Stimulated activated CD4-positive, alpha-beta T cell treated with anti-CD3 and anti-CD28 coated beads, Interleukin-2, amount 100 ng/mL, for 48 hours (primary cell): ENCODE data around the gene IGSF22.
A peak's percentile ranks its signal among the peaks of the same experiment; 100 is the strongest.
"Not testable (repeated sequence)": the region's sequence is repeated elsewhere in the genome, so short reads cannot be mapped to it uniquely, and the experiment has no call there.

Experiments used
- DNase-seq, 2 donors: peaks; one replicate each; pipeline ENCODE4 v3.0.0-alpha.2; 2020

IGSF22 gene

GRCh38 chr11:18709414-18709813 lies 16.6 kb downstream of the IGSF22 start:
- no peak for DNase-seq

DNA sequence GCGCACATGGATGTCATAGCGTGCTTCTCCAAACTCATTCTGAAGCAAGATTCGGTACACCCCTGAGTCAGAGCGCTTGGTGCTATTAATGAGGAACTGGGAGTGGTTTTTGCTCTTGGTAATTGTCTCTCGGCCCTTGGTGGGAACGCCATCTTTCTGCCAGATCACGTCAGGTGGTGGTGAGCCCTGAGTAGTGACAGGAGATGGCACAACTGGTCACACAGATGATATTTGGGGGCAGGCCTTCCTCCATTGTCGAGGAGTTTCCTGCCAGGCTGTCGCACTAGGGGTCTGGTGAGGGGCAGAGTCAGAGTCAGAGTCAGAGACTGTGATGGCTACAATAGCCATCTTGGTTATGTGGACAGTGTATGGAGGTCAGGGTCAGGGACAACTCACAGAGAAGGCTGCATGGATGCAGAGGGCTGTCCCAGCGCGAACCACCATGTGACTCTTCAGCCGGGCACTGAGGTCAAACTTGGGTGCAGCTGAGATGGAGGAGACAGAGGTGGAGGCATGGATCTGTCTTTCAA lies 18.1 kb downstream of the IGSF22 start:
- no peak for DNase-seq

DNA sequence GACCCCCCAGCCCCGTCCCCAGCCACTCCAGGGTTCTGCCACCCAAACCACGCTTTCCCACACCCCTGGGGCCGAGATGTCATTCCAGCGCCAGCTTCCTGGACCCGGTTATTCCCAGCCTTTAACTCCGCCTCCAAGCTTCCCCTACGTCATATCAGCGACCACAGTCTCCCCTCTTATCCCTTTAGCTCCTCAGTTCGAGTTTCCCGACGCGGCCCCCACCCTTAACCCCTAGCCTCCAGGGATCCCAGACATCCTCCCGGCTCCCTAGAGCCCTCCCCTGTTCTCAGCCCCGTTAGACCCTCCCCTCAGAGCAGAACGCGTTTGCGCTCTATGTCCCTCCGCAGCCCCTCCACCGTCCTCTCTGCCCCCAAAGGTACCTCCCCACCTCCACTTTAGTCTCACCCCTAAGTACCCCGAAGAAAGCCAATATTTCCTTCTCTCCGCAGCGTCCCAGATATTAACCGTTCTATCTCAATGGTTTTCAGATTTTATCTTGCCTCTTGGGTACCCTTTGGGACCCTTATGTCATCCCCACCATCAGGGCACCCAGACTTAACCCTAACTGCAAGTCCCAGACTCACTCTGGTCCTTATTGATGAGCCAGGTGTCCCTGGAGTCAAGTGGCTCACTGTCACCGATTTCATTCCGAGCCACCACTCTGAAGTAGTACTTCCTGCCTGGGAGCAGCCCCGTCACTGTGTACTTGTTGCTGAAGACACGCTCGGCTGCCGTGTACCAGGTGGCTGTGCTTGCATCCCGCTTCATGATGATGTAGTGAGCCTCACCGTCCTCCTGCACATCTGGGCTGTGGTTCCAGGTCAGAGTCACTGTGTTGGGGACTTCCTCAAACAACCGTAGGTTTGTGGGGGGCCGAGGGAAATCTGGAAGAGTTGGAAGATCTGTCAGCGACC lies 19.4 kb downstream of the IGSF22 start:
- DNase-seq, result peak in 1 of 2 donors; percentile 24

DNA sequence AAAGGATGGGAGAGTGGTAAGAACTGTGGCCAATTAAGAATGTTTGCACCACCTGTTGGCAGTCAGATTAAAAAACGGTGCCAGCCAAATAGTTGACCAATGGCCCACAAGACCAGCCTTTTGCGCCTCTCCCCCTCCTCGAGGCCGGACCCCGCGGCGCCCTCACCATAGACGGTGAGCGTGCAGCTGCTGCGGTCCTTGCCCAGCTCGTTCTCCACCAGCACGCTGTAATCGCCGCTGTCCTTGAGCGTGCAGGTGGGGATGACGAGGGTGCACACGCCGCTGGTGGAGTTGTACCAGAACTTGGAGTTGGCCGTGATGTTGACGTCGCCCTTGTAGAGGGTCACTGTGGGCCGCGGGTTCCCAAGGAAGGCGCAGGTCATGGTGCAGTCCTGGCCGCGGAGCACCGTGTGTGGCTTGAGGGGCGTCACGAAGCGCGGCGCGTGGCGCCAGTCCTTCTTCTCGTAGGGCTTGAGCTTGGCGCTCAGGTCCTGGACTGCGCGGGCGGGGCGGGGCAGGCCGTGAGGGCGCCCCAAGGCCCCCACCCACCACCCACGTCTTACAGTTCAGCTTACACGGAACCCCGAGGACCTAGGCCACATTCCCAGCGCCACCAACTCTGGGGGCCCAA lies 20.2 kb downstream of the IGSF22 start:
- DNase-seq, result no peak

DNA sequence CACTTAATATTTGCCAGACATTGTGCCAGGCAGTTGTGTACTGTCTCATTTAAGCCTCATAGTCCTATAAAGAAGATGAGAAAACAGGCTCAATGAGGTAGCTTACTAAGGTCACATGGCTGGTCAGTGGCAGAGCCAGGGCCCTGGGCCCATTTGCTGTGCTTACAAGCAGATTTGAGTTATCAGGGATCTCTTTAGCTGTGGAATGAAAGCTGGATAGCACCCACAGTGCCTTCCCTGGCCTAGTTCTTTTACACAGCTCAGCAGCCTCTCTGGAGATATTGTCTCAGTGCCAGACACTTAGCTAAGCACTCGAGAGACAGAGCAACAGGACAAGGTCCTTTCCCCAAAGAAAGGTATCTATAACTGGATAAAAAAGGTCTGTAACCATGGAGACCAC lies 21.3 kb downstream of the IGSF22 start:
- DNase-seq, result no peak

GRCh38 chr11:18704045-18704645 lies 21.8 kb downstream of the IGSF22 start:
- DNase-seq, result no peak

- no peak for DNase-seq
Observed at GRCh38 chr11:18703001-18703763, 22.8 kb downstream of the IGSF22 start.

DNA sequence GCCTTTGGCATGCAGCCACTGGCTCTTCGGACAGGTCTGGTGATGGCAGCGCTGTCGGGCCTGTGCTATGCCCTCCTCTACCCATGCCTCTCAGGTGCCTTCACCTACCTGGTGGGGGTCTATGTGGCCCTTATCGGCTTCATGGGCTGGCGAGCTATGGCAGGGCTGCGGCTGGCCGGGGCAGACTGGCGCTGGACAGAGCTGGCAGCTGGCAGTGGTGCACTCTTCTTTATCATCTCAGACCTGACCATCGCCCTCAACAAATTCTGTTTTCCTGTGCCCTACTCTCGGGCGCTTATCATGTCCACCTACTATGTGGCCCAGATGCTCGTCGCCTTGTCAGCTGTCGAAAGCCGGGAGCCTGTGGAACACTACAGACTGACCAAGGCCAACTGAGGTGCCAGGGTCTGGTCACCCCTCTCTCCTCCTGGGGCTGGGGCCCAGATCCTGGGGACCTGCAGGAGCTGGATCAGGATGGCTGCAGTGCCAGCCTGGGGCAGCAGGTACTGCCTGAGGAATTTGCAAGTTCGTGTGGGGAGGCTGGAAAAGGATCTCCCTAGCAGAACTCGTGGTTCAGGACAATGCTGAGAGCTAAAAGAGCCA lies 24.3 kb downstream of the IGSF22 start:
- no peak for DNase-seq

DNA sequence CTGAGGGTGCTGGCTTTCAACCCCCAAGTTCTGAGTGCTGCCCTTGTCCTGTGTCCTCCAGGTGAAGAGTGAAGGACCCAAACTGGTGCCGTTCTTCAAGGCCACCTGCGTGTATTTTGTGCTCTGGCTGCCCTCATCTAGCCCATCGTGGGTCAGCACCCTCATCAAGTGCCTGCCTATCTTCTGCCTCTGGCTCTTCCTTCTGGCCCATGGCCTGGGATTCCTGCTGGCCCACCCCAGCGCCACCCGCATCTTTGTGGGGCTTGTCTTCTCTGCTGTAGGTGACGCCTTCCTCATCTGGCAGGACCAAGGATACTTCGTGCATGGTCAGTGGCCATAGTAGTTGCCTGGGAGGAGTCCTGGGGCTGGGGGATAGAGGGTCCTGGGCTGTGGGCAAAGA lies 25.1 kb downstream of the IGSF22 start:
- no peak for DNase-seq

GRCh38 chr11:18700375-18700774 lies 25.6 kb downstream of the IGSF22 start:
- DNase-seq, result no peak

DNA sequence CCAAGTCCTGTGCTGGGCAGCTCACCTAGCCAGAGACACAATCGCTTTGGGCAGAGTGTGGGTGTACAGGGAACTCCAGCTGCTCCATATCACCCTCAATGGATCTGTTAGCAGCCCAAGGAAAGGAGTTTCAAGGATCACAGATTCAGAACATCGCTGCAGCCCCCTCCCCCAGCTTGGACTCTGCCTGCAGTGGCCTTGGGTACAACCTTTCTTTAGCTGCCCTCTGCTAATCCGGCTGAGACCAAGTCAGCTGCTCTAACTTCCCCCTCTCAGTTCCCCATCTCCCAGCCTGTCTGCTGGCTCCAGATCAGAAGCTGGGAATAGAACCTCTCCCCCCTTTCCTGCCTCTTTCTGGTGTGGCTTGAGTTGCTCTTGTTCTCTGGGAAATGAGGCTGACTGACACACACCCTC lies 26.1 kb downstream of the IGSF22 start:
- DNase-seq, result no peak

- no peak for DNase-seq
Observed at GRCh38 chr11:18699269-18699596, 26.8 kb downstream of the IGSF22 start.

DNA sequence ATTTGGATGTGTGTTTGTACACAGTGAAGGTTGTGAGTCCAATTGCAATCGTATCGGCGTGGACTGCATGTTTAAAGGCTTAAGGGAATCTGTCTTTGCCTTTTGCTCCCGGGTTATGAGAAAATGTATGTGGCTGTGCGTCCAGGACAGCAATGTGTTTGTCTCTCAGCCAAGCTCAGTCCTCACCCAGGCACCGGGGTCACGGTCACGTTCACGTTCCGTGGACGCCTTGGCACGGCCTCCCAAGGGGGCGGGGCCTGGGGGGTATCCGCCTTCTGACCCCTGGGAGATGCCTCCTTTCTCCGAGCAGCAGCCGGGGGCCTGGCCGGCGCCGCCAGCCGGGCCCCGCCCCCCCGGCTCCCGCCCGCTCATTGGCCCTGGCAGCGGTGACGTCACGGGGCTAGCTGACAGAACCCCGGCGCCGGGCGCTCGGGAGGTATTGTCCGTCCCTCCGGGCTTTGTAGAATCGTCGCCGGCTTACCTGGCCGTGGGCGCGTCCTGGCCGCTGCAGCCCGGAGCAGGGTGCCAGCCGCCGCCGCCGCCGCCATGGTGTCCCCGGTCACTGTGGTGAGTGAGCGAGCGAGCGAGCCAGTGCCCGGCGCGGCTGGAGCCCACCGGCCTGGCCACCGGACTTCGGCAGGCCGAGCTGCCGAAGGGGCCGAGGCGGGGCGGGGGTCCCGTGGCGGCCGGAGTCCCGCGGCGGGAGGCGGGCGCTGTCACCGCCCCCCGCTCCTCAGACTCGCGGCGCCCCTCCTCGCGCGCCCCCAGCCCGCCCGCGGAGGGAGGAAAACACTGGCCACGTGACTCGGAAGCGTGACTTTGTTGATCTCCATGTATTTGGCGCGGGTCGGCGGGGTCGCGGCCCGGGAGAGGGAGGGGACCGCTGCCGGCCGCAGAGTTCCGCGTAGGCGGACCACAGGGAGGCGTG lies 27.4 kb downstream of the IGSF22 start, which contains the start of gene TMEM86A:
TMEM86A (plus strand) TSS at position 439 of the 928 bp plus-strand sequence; CDS start at position 547, 108 bp downstream.
- peak; percentile 86 to 88 for DNase-seq

DNA sequence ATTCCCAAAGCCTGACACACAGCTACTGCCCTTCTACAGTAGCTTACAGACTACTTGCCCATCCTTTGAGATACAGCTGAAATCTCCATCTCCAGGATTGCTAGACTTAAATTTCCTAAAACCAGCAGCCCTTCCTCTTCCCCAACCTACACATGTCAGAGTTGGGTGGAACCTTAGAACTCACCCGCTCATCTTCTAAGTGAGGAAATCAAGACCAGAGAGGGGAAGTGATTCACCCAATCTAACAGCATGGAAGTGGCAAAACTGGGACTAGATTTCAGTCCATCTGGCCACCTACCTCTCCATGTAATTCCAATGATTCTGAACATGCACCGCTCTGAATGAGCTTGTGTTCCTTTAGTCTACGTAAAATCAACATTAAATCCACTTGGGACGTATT lies 28.4 kb downstream of the IGSF22 start:
- DNase-seq, result no peak

DNA sequence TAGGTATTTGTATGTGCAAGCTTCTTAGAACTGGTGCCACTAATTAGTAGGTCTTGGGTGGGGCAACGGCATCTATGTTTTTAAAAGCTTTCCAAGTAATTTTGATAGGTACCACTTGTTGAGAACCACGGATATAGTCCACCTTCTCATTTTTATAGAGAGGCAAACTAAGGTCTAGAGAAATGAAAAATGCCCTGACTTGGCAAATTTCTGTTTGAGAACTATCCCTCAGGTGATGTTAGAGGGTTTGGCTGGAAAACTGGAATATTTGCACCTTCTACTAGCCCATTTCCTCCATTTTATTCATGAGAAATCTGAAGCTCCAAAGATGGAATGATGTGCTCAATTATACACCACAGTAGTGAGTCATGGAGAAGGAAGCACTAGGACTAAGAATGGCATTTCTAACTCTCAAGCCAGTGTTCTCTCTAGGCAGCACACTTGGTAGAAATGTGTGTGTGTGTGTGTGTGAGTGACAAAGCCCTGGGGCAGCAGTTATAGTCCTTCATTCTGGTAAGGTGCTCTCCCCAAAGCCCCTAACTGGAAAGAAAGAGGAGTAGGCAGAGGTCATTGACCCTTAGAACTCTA lies 29.3 kb downstream of the IGSF22 start:
- DNase-seq, result no peak

DNA sequence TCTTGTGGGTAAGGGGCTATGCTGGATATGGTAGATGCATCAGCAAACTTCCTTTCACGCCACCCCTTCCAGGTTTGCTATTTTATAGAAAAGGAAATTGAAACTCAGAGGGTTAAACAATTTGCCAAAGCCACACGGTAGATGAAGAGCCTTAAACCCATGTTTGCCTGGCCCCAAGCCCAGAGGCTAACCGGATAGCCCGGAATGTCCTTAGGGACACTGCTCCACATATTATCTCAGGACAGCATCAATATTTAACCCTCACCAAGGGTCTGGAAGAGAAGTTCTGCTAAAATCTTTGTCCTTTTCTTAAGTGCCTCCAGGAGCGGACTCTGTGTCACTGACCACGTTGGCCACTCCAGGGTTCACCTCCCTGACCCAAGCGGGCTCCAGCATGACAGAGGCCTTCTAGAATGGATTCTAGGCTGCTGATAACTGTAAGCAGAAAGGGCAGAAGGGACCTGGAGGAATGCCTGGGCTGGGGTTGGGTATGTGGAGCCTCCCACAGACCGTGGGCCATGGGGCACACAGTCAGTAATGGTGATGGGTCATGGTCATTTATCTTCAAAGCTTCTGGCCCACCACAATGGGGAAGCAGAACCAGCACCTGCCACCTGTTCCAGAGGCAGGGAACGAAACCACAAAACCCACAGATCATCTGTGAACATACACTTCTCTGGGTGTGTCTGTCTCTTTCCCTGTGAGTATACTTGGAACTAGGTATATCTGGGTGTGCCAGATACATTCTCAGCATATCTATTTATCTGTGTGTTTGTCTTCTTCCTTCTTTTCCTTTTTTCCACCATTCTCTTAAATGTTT lies 32.8 kb downstream of the IGSF22 start:
- no peak for DNase-seq

GRCh38 chr11:18691467-18692140 lies 34.4 kb downstream of the IGSF22 start:
- not testable (repeated sequence) for DNase-seq

DNA sequence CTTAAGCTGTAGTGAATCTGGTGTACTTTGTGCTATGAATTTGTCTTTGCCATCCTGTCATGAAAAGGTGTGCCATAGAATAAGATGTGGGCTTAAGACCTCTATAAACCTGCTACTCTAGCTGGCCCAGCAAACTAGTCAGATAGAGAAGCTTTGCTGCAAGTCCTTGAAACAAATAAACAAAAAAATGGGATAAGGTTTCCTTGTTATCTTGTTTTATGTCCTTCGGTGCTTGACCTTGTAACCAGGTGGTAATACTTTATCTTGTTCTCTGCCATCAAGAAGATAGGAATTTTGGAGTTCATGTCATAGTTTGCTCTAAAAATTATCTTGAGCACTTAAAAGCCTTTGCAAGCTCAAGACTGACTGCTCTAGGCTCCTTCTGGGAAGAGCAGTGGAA lies 41.7 kb downstream of the IGSF22 start:
- DNase-seq, result no peak

DNA sequence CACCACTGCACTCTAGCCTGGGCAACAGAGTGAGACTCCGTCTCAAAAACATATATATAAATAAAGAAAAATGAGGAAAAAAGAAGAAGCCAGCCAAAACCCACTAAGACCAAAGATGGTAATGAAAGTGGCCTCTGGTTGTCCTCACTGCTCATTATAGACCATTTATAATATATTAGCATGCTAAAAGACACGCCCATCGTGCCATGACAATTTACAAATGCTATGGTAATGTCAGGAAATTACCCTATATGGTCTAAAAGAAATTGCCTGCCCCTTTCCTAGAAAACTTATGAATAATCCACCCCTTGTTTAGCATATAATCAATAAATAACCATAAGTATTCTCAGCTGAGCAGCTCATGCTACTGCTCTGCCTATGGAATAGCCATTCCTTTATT lies 43.5 kb downstream of the IGSF22 start:
- DNase-seq, result no peak
